C4-2B (cell line): ENCODE results near the gene POFUT2.

Experiments used
- H3K27ac ChIP-seq: fragments of 450-650 bp; 2 replicates; pipeline ENCODE4 v1.5.1; 2017
- ZFX ChIP-seq: fragments of 450-650 bp; IDR thresholded peaks from 2 replicates; pipeline ENCODE4 v1.6.1; 2017
- TF ChIP-seq, protein P1 (sequence below): fragments of 450-650 bp; conservative IDR thresholded peaks from 2 replicates; pipeline ENCODE4 v1.5.1; 2017; ENCODE audit warnings: mild to moderate bottlenecking

POFUT2 gene

GRCh38 chr21:45264146-45264911, 23.4 kb downstream of the POFUT2 start:
- no peak for TF ChIP-seq ZFX
- TF ChIP-seq, protein P1, sequence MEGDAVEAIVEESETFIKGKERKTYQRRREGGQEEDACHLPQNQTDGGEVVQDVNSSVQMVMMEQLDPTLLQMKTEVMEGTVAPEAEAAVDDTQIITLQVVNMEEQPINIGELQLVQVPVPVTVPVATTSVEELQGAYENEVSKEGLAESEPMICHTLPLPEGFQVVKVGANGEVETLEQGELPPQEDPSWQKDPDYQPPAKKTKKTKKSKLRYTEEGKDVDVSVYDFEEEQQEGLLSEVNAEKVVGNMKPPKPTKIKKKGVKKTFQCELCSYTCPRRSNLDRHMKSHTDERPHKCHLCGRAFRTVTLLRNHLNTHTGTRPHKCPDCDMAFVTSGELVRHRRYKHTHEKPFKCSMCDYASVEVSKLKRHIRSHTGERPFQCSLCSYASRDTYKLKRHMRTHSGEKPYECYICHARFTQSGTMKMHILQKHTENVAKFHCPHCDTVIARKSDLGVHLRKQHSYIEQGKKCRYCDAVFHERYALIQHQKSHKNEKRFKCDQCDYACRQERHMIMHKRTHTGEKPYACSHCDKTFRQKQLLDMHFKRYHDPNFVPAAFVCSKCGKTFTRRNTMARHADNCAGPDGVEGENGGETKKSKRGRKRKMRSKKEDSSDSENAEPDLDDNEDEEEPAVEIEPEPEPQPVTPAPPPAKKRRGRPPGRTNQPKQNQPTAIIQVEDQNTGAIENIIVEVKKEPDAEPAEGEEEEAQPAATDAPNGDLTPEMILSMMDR, result no peak
- H3K27ac ChIP-seq, result no peak overlapping the region

- H3K27ac ChIP-seq, result no peak overlapping the region
- TF ChIP-seq ZFX, result no peak
- TF ChIP-seq, protein P1, result no peak
These were observed 24.2 kb downstream of the POFUT2 start for GRCh38 chr21:45263534-45263933.

- H3K27ac ChIP-seq, result peak overlapping the region; percentile 23; the same call in 1 of the 2 replicates
- no peak for TF ChIP-seq ZFX
- TF ChIP-seq, protein P1, result no peak
These were observed 25.1 kb downstream of the POFUT2 start for GRCh38 chr21:45262616-45263015.

GRCh38 chr21:45262041-45262581, 25.6 kb downstream of the POFUT2 start:
- TF ChIP-seq, protein P1, result no peak
- TF ChIP-seq ZFX, result no peak
- H3K27ac ChIP-seq, result peak overlapping the region; percentile 23; the same call in 1 of the 2 replicates

DNA sequence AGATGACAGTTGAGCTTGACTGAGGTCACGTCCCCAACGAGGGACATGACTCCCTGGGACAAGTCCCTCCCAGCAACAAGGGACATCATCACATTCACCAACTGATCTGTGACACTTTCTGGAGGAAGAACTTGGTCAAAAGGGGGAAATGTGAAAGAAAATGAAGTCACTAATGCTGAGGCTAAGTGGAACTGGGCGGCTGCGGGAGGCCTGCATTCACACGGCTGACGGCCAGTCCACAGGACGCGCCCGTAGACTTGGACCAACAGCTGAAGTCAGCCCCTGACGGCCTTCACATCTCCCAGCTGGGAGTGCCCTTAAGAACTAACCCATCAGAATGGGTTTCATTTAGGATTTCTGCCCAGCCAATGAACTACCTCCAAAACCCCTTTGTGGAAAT, 26.6 kb downstream of the POFUT2 start:
- no peak overlapping the region for H3K27ac ChIP-seq
- TF ChIP-seq, protein P1, result no peak
- no peak for TF ChIP-seq ZFX

- H3K27ac ChIP-seq, result no peak overlapping the region
- TF ChIP-seq, protein P1, result no peak
- TF ChIP-seq ZFX, result no peak
These were observed 27.4 kb downstream of the POFUT2 start for GRCh38 chr21:45260191-45260825.

- TF ChIP-seq, protein P1, result no peak
- no peak for TF ChIP-seq ZFX
These were observed 28.4 kb downstream of the POFUT2 start for GRCh38 chr21:45259206-45259840.

More at GRCh38 chr21:45259206-45259840, 28.4 kb downstream of the POFUT2 start:
- no peak overlapping the region for H3K27ac ChIP-seq
